ENCODE measurements around the gene BBOX1. TPM values are rescaled to one million over a fixed set of nuclear protein-coding genes. Genes with fewer than 3 reads are reported as not detected.

BBOX1 gene
- total RNA-seq, 1 experiment from 2014 or later: not detected

GRCh38 chr11:27153136-27153535 is 112.5 kb downstream of the BBOX1 start:
- intact Hi-C loops (cut with micrococcal nuclease): no loop called here
- no peak overlapping the region for H3K9ac ChIP-seq (ENCODE audit: low read length)
- H3K27ac ChIP-seq (ENCODE audit: low read depth, low read length): no peak overlapping the region
- ChIA-PET RAD21 (ENCODE audit: low non-redundant PET in 1 of 2, low total read pairs in 2 of 2, uncharacterized antibody in 2 of 2, unreplicated experiment in 2 of 2) (no interaction called here), POLR2A (no interaction called here), CTCF (no interaction called here)
- no peaks in the 10 kb centered on the region for H4K20me1 ChIP-seq (ENCODE audit: insufficient read depth)
- H3K9me3 ChIP-seq (ENCODE audit: control insufficient read depth in 1 of 2, insufficient read depth in 1 of 2, low read depth in 1 of 2, low read length in 2 of 2): no peaks in the 10 kb centered on the region
- H3K36me3 ChIP-seq (ENCODE audit: control insufficient read depth in 1 of 2, insufficient read depth in 2 of 2, low read length in 2 of 2): no peaks in the 10 kb centered on the region
- BruUV-seq (replicated peaks): no TSS peak
- no peaks in the 10 kb centered on the region for H3K79me2 ChIP-seq (ENCODE audit: insufficient read depth, low read length)
- H2AFZ ChIP-seq (ENCODE audit: low read depth, low read length, poor library complexity, severe bottlenecking): no peak overlapping the region
- H3K27me3 ChIP-seq (ENCODE audit: insufficient read depth, low read length): no peaks in the 10 kb centered on the region
- H3K9me2 ChIP-seq (ENCODE audit: insufficient read depth): no peaks in the 10 kb centered on the region
- H3K4me3 ChIP-seq (replicated peaks in 1 of 2; ENCODE audit: low read depth in 1 of 2, low read length in 2 of 2): no peak overlapping the region
- DNase-seq (ENCODE audit: low read depth, low spot score) (no peak), ATAC-seq (no peak)
- no peak for TF ChIP-seq POLR2A (IDR thresholded peaks at IDR 0.05; ENCODE audit: borderline replicate concordance, extremely low read depth, insufficient read depth, insufficient read length)
- TF ChIP-seq MAX (IDR thresholded peaks at IDR 0.05): no peak
- TF ChIP-seq CTCF (IDR thresholded peaks at IDR 0.05 in 2 of 3, conservative IDR thresholded peaks at IDR 0.05 in 1 of 3; ENCODE audit: borderline replicate concordance in 1 of 3, insufficient read depth in 1 of 3, low read depth in 2 of 3, low read length in 2 of 3): no peak
- TF ChIP-seq ZNF274 (IDR thresholded peaks at IDR 0.05; ENCODE audit: low read depth, low read length): no peak
- no peak for TF ChIP-seq JUND (IDR thresholded peaks at IDR 0.05)
- TF ChIP-seq ZBTB33 (IDR thresholded peaks at IDR 0.05; ENCODE audit: extremely low read depth, insufficient replicate concordance, low read length): no peak
- TF ChIP-seq ELF1 (IDR thresholded peaks at IDR 0.05; ENCODE audit: borderline replicate concordance, low read depth): no peak
- no peak for TF ChIP-seq TCF7L2 (IDR thresholded peaks at IDR 0.05; ENCODE audit: borderline replicate concordance, extremely low read depth, insufficient read depth, insufficient read length)
- no peak for TF ChIP-seq YY1 (IDR thresholded peaks at IDR 0.05; ENCODE audit: extremely low read depth, insufficient replicate concordance, low read depth, low read length)
- no peak for TF ChIP-seq REST (IDR thresholded peaks at IDR 0.05; ENCODE audit: low read depth)
- TF ChIP-seq CBX3 (IDR thresholded peaks at IDR 0.05; ENCODE audit: low read depth): no peak
- no peak for TF ChIP-seq RAD21 (IDR thresholded peaks at IDR 0.05; ENCODE audit: low read depth)
- no peak for TF ChIP-seq ZFX (IDR thresholded peaks at IDR 0.05)
- TF ChIP-seq SIN3A (IDR thresholded peaks at IDR 0.05; ENCODE audit: low read depth): no peak
- TF ChIP-seq SP1 (IDR thresholded peaks at IDR 0.05; ENCODE audit: low read depth): no peak
- no peak for TF ChIP-seq ATF3 (IDR thresholded peaks at IDR 0.05)
- H3K4me2 ChIP-seq (ENCODE audit: low read length): no peak overlapping the region
- no peaks in the 10 kb centered on the region for H3K4me1 ChIP-seq (ENCODE audit: control insufficient read depth in 1 of 2, insufficient read depth in 2 of 2, low read length in 2 of 2)

Data from HCT116 (cell line).